HepG2 (cell line): Measurements from ENCODE around the gene RAE1. TPM values are rescaled to one million over a fixed set of nuclear protein-coding genes. Genes with fewer than 3 reads are reported as not detected.

Experiments
- BCLAF1 ChIP-seq: fragments of 450-650 bp; IDR thresholded peaks from 2 replicates; pipeline ENCODE4 v1.6.1; 2017; ENCODE audit warnings: mild to moderate bottlenecking
- CSRNP2 ChIP-seq: sonication (generic); formaldehyde crosslinking; conservative IDR thresholded peaks from 2 replicates; pipeline ENCODE4 v1.8.0; 2022; ENCODE audit warnings: low read depth, missing genetic modification reagents
- EED ChIP-seq: sonication (generic); formaldehyde crosslinking; IDR thresholded peaks from 2 replicates; pipeline ENCODE4 v1.5.0; 2020; ENCODE audit warnings: mild to moderate bottlenecking, missing genetic modification reagents
- HNRNPL ChIP-seq: fragments of 200-400 bp; formaldehyde crosslinking; IDR thresholded peaks from 2 replicates; pipeline ENCODE4 v1.6.1; 2017; ENCODE audit warnings: mild to moderate bottlenecking, low read depth, low read length
- KMT2B ChIP-seq: IDR thresholded peaks from 2 replicates; pipeline ENCODE4 v1.6.1; 2016; ENCODE audit warnings: missing genetic modification reagents, missing compliant biosample characterization
- MXD3 ChIP-seq: IDR thresholded peaks from 2 replicates; pipeline ENCODE4 v1.6.1; 2016; ENCODE audit warnings: mild to moderate bottlenecking, missing biosample characterization, missing genetic modification reagents
- NFRKB ChIP-seq: fragments of 450-650 bp; IDR thresholded peaks from 2 replicates; pipeline ENCODE4 v1.6.1; 2017
- PBX3 ChIP-seq: sonication (generic); formaldehyde crosslinking; IDR thresholded peaks from 2 replicates; pipeline ENCODE4 v1.8.1; 2023; ENCODE audit warnings: missing genetic modification reagents, inconsistent platforms, borderline replicate concordance
- PCBP1 ChIP-seq: fragments of 200-400 bp; formaldehyde crosslinking; IDR thresholded peaks from 2 replicates; pipeline ENCODE4 v1.6.1; 2017; ENCODE audit warnings: mild to moderate bottlenecking, low read depth, low read length, borderline replicate concordance
- POGZ ChIP-seq: sonication (generic); formaldehyde crosslinking; IDR thresholded peaks from 2 replicates; pipeline ENCODE4 v1.4.0; 2020; ENCODE audit warnings: mild to moderate bottlenecking, missing genetic modification reagents
- SNAPC2 ChIP-seq: sonication (generic); formaldehyde crosslinking; IDR thresholded peaks from 2 replicates; pipeline ENCODE4 v1.8.1; 2022; ENCODE audit warnings: mild to moderate bottlenecking, missing genetic modification reagents
- SPEN ChIP-seq: sonication (generic); formaldehyde crosslinking; IDR thresholded peaks from 2 replicates; pipeline ENCODE4 v1.5.1; 2020; ENCODE audit warnings: low read depth, mild to moderate bottlenecking, missing genetic modification reagents
- SRF ChIP-seq: IDR thresholded peaks from 2 replicates; pipeline ENCODE4 v1.6.1; 2011; ENCODE audit warnings: mild to moderate bottlenecking, low read depth, low read length, moderate library complexity
- TFAP4 ChIP-seq: sonication (generic); IDR thresholded peaks from 2 replicates; pipeline ENCODE4 v1.6.1; 2016; ENCODE audit warnings: low read depth, borderline replicate concordance
- WIZ ChIP-seq: sonication (generic); formaldehyde crosslinking; IDR thresholded peaks from 2 replicates; pipeline ENCODE4 v1.5.1; 2020; ENCODE audit warnings: mild to moderate bottlenecking, missing genetic modification reagents
- ZKSCAN1 ChIP-seq: fragments of 150-350 bp; IDR thresholded peaks from 2 replicates; pipeline ENCODE4 v1.6.1; 2014; ENCODE audit warnings: low read length
- ZNF124 ChIP-seq: sonication (generic); formaldehyde crosslinking; IDR thresholded peaks from 2 replicates; pipeline ENCODE4 v1.4.0; 2020; ENCODE audit warnings: missing genetic modification reagents
- ZNF616 ChIP-seq: sonication (generic); formaldehyde crosslinking; IDR thresholded peaks from 2 replicates; pipeline ENCODE4 v1.5.0; 2020; ENCODE audit warnings: low read depth, mild to moderate bottlenecking, missing genetic modification reagents
- ZNF891 ChIP-seq: sonication (generic); formaldehyde crosslinking; IDR thresholded peaks from 2 replicates; pipeline ENCODE4 v1.5.0; 2020; ENCODE audit warnings: mild to moderate bottlenecking, missing genetic modification reagents
- polyA plus RNA-seq, 8 experiments: library from polyadenylated mRNA; depleted of rRNA in 3 of 8; stranded (reverse) in 7 of 8; unstranded in 1 of 8; fragments of >200 nt; fragmentation: Illumina TruSeq in 4 of 8; extraction: Trizol in 4 of 8; gene quantifications; 2 replicates each; pipeline versions ENCODE4 v1.2.1 to v1.2.3, GENCODE V29; 2011 to 2016; ENCODE audit warnings: low read depth in 4 of 8, missing spikeins in 1 of 8, mixed read lengths in 1 of 8; ENCODE audit not compliant: insufficient read depth in 1 of 8
- total RNA-seq, 5 experiments: library from RNA; depleted of rRNA; stranded (reverse); fragments of >200 nt; fragmentation: Illumina TruSeq; extraction: Trizol; gene quantifications; 2 replicates each; pipeline ENCODE4 v1.2.3, GENCODE V29; 2016; ENCODE audit warnings: low read depth in 1 of 5

The RAE1 gene
- total and polyA plus RNA-seq, 2 of the 13 experiments (the other 11 are each of a cell fraction or from before 2014, with no cell fraction given): 36.1 to 72.9 TPM

- TF ChIP-seq TFAP4 (0 out of 2 replicates have a peak, but pooled peaks have one; percentile 0), NFRKB (no peak), EED (CRISPR knock-in tag) (0 out of 2 replicates have a peak, but pooled peaks have one; percentile 26), KMT2B (no peak), ZNF616 (CRISPR knock-in tag) (no peak; the same call in 1 of the 2 replicates), ZKSCAN1 (0 out of 2 replicates have a peak, but pooled peaks have one; percentile 73), PBX3 (0 out of 2 replicates have a peak, but pooled peaks have one; percentile 4), POGZ (CRISPR knock-in tag) (peak; percentile 42; the same call in 1 of the 2 replicates), SNAPC2 (CRISPR knock-in tag) (no peak), BCLAF1 (no peak), SRF (no peak), PCBP1 (peak; percentile 84; the same call in 1 of the 2 replicates), WIZ (CRISPR knock-in tag) (no peak), HNRNPL (0 out of 2 replicates have a peak, but pooled peaks have one; percentile 64), ZNF891 (CRISPR knock-in tag) (peak; percentile 45; the same call in 1 of the 2 replicates), MXD3 (CRISPR knock-in tag) (0 out of 2 replicates have a peak, but pooled peaks have one; percentile 54), CSRNP2 (CRISPR knock-in tag) (no peak), ZNF124 (CRISPR knock-in tag) (no peak), SPEN (CRISPR knock-in tag) (0 out of 2 replicates have a peak, but pooled peaks have one; percentile 11)
Measured at GRCh38 chr20:57389695-57390603, 38.9 kb downstream of the RAE1 start (continued).
